Neural progenitor cell (in vitro differentiated cells): ENCODE data around the gene GRAMD2A. TPM values are rescaled to one million over a fixed set of nuclear protein-coding genes. Genes with fewer than 3 reads are reported as not detected.

ENCODE experiments used
- DNase-seq: peaks from one replicate; pipeline ENCODE4 v3.0.0-alpha.2; 2016; ENCODE audit warnings: low spot score
- H2AFZ ChIP-seq: fragments of 200-600 bp; sonication (generic); replicated peaks from 2 replicates; pipeline ENCODE4 v1.6.1; 2016; ENCODE audit warnings: antibody characterized with exemption
- H3F3A ChIP-seq: fragments of 200-600 bp; sonication (generic); 2 replicates; pipeline ENCODE4 v1.6.1; 2016; ENCODE audit warnings: antibody characterized with exemption, low read depth
- H3K27ac ChIP-seq: fragments of 200-600 bp; sonication (generic); 2 replicates; pipeline ENCODE4 v1.5.1; 2016; ENCODE audit warnings: mild to moderate bottlenecking
- H3K27me3 ChIP-seq: fragments of 200-600 bp; sonication (generic); 2 replicates; pipeline ENCODE4 v1.6.1; 2016; ENCODE audit warnings: mild to moderate bottlenecking, moderate library complexity
- H3K36me3 ChIP-seq: fragments of 200-600 bp; sonication (generic); 2 replicates; pipeline ENCODE4 v1.5.1; 2016
- H3K4me1 ChIP-seq: fragments of 200-600 bp; sonication (generic); 2 replicates; pipeline ENCODE4 v1.6.1; 2016; ENCODE audit warnings: mixed run types
- H3K4me2 ChIP-seq: fragments of 200-600 bp; sonication (generic); 2 replicates; pipeline ENCODE4 v1.6.1; 2016
- H3K4me3 ChIP-seq: fragments of 200-600 bp; sonication (generic); 2 replicates; pipeline ENCODE4 v1.5.1; 2016
- H3K79me2 ChIP-seq: fragments of 200-600 bp; sonication (generic); 2 replicates; pipeline ENCODE4 v1.6.1; 2016; ENCODE audit warnings: low read depth
- H3K9ac ChIP-seq: fragments of 200-600 bp; sonication (generic); 2 replicates; pipeline ENCODE4 v1.6.1; 2016
- H3K9me3 ChIP-seq: fragments of 200-600 bp; sonication (generic); 2 replicates; pipeline ENCODE4 v1.5.1; 2016; ENCODE audit warnings: low read depth
- H4K20me1 ChIP-seq: fragments of 200-600 bp; sonication (generic); 2 replicates; pipeline ENCODE4 v1.6.1; 2016; ENCODE audit warnings: low read depth
- H3K27ac Mint-ChIP-seq: 3 replicates; pipeline ENCODE4 v1.8.0; 2021; ENCODE audit warnings: mixed read lengths
- H3K27me3 Mint-ChIP-seq: 2 replicates; pipeline ENCODE4 v1.8.0; 2022; ENCODE audit warnings: low read depth, mild to moderate bottlenecking, inconsistent platforms, moderate library complexity, mixed read lengths; ENCODE audit not compliant: insufficient read depth
- H3K36me3 Mint-ChIP-seq: 3 replicates; pipeline ENCODE4 v1.8.0; 2021; ENCODE audit warnings: mixed read lengths
- H3K4me1 Mint-ChIP-seq: 3 replicates; pipeline ENCODE4 v1.8.0; 2021; ENCODE audit warnings: mixed read lengths
- H3K4me3 Mint-ChIP-seq: 3 replicates; pipeline ENCODE4 v1.8.0; 2021; ENCODE audit warnings: mild to moderate bottlenecking, moderate library complexity, mixed read lengths
- H3K9me3 Mint-ChIP-seq: 3 replicates; pipeline ENCODE4 v1.8.0; 2020; ENCODE audit warnings: mixed read lengths
- CTCF ChIP-seq: fragments of 200-600 bp; sonication (generic); IDR thresholded peaks from 2 replicates; pipeline ENCODE4 v1.5.1; 2017; ENCODE audit warnings: antibody characterized with exemption, mild to moderate bottlenecking
- EZH2 ChIP-seq: fragments of 200-600 bp; sonication (generic); IDR thresholded peaks from 2 replicates; pipeline ENCODE4 v1.6.1; 2017; ENCODE audit warnings: antibody characterized with exemption, mild to moderate bottlenecking, moderate library complexity
- EZH2phosphoT487 ChIP-seq: fragments of 200-600 bp; sonication (generic); IDR thresholded peaks from 2 replicates; pipeline ENCODE4 v1.6.1; 2017; ENCODE audit warnings: antibody characterized with exemption
- total RNA-seq: library from RNA; depleted of rRNA; stranded (reverse); fragments of >200 nt; gene quantifications from 2 replicates; pipeline ENCODE4 v1.2.3, GENCODE V29; 2015; ENCODE audit warnings: low replicate concordance

The GRAMD2A gene
- total RNA-seq, 1 donor from 2014 or later, result 0.43 TPM

- Histone ChIP-seq H3K9me3 (no peaks in the 10 kb centered on the region), H3F3A (no peaks in the 10 kb centered on the region), H3K36me3 (no peaks in the 10 kb centered on the region), H3K79me2 (no peaks in the 10 kb centered on the region), H4K20me1 (no peaks in the 10 kb centered on the region), H3K27me3 (no peaks in the 10 kb centered on the region), H3K9ac (no peak overlapping the region), H3K4me3 (no peak overlapping the region), H2AFZ (peak overlapping the region; percentile 89), H3K4me2 (no peak overlapping the region), H3K4me1 (no peaks in the 10 kb centered on the region), H3K27ac (no peak overlapping the region)
- Mint-ChIP-seq H3K4me1 (peaks cover 8% of the 10 kb centered on the region), H3K27me3 (no peaks in the 10 kb centered on the region), H3K27ac (peak overlapping the region; percentile 85), H3K4me3 (peak overlapping the region; percentile 39), H3K36me3 (no peaks in the 10 kb centered on the region), H3K9me3 (no peaks in the 10 kb centered on the region)
- no peak for DNase-seq
- TF ChIP-seq CTCF, result no peak
- no peak for TF ChIP-seq EZH2phosphoT487
- TF ChIP-seq EZH2, result no peak
Observed at GRCh38 chr15:72155003-72155621, 42.5 kb downstream of the GRAMD2A start.

- Mint-ChIP-seq H3K36me3 (no peaks in the 10 kb centered on the region), H3K9me3 (no peaks in the 10 kb centered on the region), H3K27ac (no peak overlapping the region), H3K4me3 (no peak overlapping the region), H3K27me3 (no peaks in the 10 kb centered on the region), H3K4me1 (peaks cover 8% of the 10 kb centered on the region)
- no peak overlapping the region for H2AFZ ChIP-seq
- no peak overlapping the region for H3K4me2 ChIP-seq
- no peak for DNase-seq
- no peaks in the 10 kb centered on the region for H3F3A ChIP-seq
- no peaks in the 10 kb centered on the region for H3K36me3 ChIP-seq
- H3K4me1 ChIP-seq, result no peaks in the 10 kb centered on the region
- no peak overlapping the region for H3K27ac ChIP-seq
- H3K79me2 ChIP-seq, result no peaks in the 10 kb centered on the region
- H3K27me3 ChIP-seq, result no peaks in the 10 kb centered on the region
- TF ChIP-seq CTCF, result no peak
- TF ChIP-seq EZH2, result no peak
- no peak for TF ChIP-seq EZH2phosphoT487
- no peak overlapping the region for H3K4me3 ChIP-seq
- no peaks in the 10 kb centered on the region for H3K9me3 ChIP-seq
- H3K9ac ChIP-seq, result no peak overlapping the region
- no peaks in the 10 kb centered on the region for H4K20me1 ChIP-seq
Observed at GRCh38 chr15:72154316-72154715, 43.3 kb downstream of the GRAMD2A start.

GRCh38 chr15:72153269-72154000 lies 44.2 kb downstream of the GRAMD2A start:
- TF ChIP-seq CTCF (no peak), EZH2phosphoT487 (no peak), EZH2 (no peak)
- H3K36me3 Mint-ChIP-seq, result no peaks in the 10 kb centered on the region
- no peak for DNase-seq

More at GRCh38 chr15:72153269-72154000, 44.2 kb downstream of the GRAMD2A start:
- peaks cover 8% of the 10 kb centered on the region for H3K4me1 Mint-ChIP-seq
- no peaks in the 10 kb centered on the region for H3K27me3 ChIP-seq
- H3F3A ChIP-seq, result no peaks in the 10 kb centered on the region
- no peaks in the 10 kb centered on the region for H3K27me3 Mint-ChIP-seq
- no peak overlapping the region for H2AFZ ChIP-seq
- H3K4me3 Mint-ChIP-seq, result no peak overlapping the region
- H3K27ac Mint-ChIP-seq, result no peak overlapping the region
- H3K9me3 Mint-ChIP-seq, result no peaks in the 10 kb centered on the region
- no peak overlapping the region for H3K4me3 ChIP-seq
- no peaks in the 10 kb centered on the region for H3K4me1 ChIP-seq
- no peak overlapping the region for H3K4me2 ChIP-seq
- no peaks in the 10 kb centered on the region for H4K20me1 ChIP-seq
- H3K36me3 ChIP-seq, result no peaks in the 10 kb centered on the region
- no peaks in the 10 kb centered on the region for H3K9me3 ChIP-seq
- H3K9ac ChIP-seq, result no peak overlapping the region
- no peak overlapping the region for H3K27ac ChIP-seq
- H3K79me2 ChIP-seq, result no peaks in the 10 kb centered on the region
